HepG2 (cell line): ENCODE data around the gene SERINC5. TPM values are rescaled to one million over a fixed set of nuclear protein-coding genes. Genes with fewer than 3 reads are reported as not detected.

Experiments used
- ATAC-seq: fragments of 200-7000 bp; cut with Tn5 transposase; 3 replicates; pipeline ENCODE4 v1.9.1; 2020; ENCODE audit warnings: mild to moderate bottlenecking, moderate library complexity
- BruUV-seq: library from RNA; stranded (reverse); fragments of 400-500 nt; replicated peaks from 2 replicates; lab custom pipeline; 2021; lab: Mats Ljungman, UMichigan
- CTCF ChIA-PET: fragments of 300-600 bp; formaldehyde crosslinking; extraction: SDS; loops from one replicate; lab custom pipeline; 2021; ENCODE audit warnings: low total read pairs, inconsistent platforms, low intra/inter-chr PET ratio; lab: Yijun Ruan, JAX
- POLR2A ChIA-PET: fragments of 350-600 bp; sonication (Branson Sonifier 250); formaldehyde crosslinking; loops from one replicate; lab custom pipeline; 2020; ENCODE audit warnings: antibody characterized with exemption, inconsistent platforms; lab: Yijun Ruan, JAX
- DNase-seq: peaks from one replicate; pipeline ENCODE4 v3.0.0-alpha.2; 2015; ENCODE audit warnings: low spot score
- FAIRE-seq: peaks from 3 replicates; lab custom pipeline; 2011; peaks lifted over from hg19 to GRCh38; lab: Jason Lieb, UNC
- H2AFZ ChIP-seq: one replicate; pipeline ENCODE4 v1.6.1; 2011; ENCODE audit warnings: low read length, inconsistent platforms
- H3K27ac ChIP-seq: fragments of 300-600 bp; 3 replicates; pipeline ENCODE4 v1.8.0; 2011; ENCODE audit warnings: mixed run types, mild to moderate bottlenecking, mixed read lengths, low read length, inconsistent platforms; ENCODE audit not compliant: insufficient read depth; ENCODE audit errors: extremely low read length
- H3K27me3 ChIP-seq, 2 experiments: fragments of 200-600 bp in 1 of 2; 2 replicates in 1 of 2; 3 replicates in 1 of 2; pipeline versions ENCODE4 v1.6.0 to v1.8.0; 2011; ENCODE audit warnings: low read length in 2 of 2, mild to moderate bottlenecking in 2 of 2, moderate library complexity in 2 of 2, inconsistent platforms in 1 of 2; ENCODE audit not compliant: insufficient read depth in 2 of 2, control insufficient read depth in 1 of 2
- H3K36me3 ChIP-seq, 2 experiments: fragments of 200-600 bp in 1 of 2; replicated peaks in 1 of 2; 2 replicates in 1 of 2; 3 replicates in 1 of 2; pipeline versions ENCODE4 v1.5.1 to v1.8.0; 2011; ENCODE audit warnings: low read length in 2 of 2, inconsistent platforms in 1 of 2; ENCODE audit not compliant: insufficient read depth in 2 of 2, control insufficient read depth in 1 of 2
- H3K4me1 ChIP-seq: 2 replicates; pipeline ENCODE4 v1.5.1; 2012; ENCODE audit warnings: low read length, inconsistent platforms; ENCODE audit not compliant: insufficient read depth
- H3K4me2 ChIP-seq: 2 replicates; pipeline ENCODE4 v1.6.0; 2011; ENCODE audit warnings: low read depth, low read length, inconsistent platforms
- H3K4me3 ChIP-seq, 3 experiments: fragments of 200-600 bp in 1 of 3; sonication (generic), shearing (Covaris generic) in 1 of 3; replicated peaks in 1 of 3; 2 replicates each; pipeline ENCODE4 v1.5.1; 2011 to 2016; ENCODE audit warnings: low read length in 3 of 3, inconsistent platforms in 2 of 3, low read depth in 2 of 3, mild to moderate bottlenecking in 2 of 3, control low read depth in 1 of 3, mixed read lengths in 1 of 3; ENCODE audit not compliant: insufficient read depth in 1 of 3
- H3K79me2 ChIP-seq: one replicate; pipeline ENCODE4 v1.6.1; 2011; ENCODE audit warnings: low read length, inconsistent platforms; ENCODE audit not compliant: insufficient read depth
- H3K9ac ChIP-seq: 2 replicates; pipeline ENCODE4 v1.6.0; 2011; ENCODE audit warnings: mild to moderate bottlenecking, low read depth, low read length, inconsistent platforms; ENCODE audit not compliant: insufficient read depth
- H3K9me3 ChIP-seq: 2 replicates; pipeline ENCODE4 v1.5.1; 2012; ENCODE audit warnings: mild to moderate bottlenecking, low read length
- H4K20me1 ChIP-seq: 2 replicates; pipeline ENCODE4 v1.6.0; 2011; ENCODE audit warnings: inconsistent platforms, mild to moderate bottlenecking, low read length, moderate library complexity; ENCODE audit not compliant: insufficient read depth
- GTF3A ChIP-seq: sonication (generic); formaldehyde crosslinking; conservative IDR thresholded peaks from 2 replicates; pipeline ENCODE4 v1.4.0; 2020; ENCODE audit warnings: mild to moderate bottlenecking, missing genetic modification reagents
- SNAI1 ChIP-seq: sonication (generic); formaldehyde crosslinking; IDR thresholded peaks from 2 replicates; pipeline ENCODE4 v1.5.0; 2020; ENCODE audit warnings: mild to moderate bottlenecking, missing genetic modification reagents, borderline replicate concordance
- STAG1 ChIP-seq: sonication (generic); formaldehyde crosslinking; IDR thresholded peaks from 2 replicates; pipeline ENCODE4 v1.4.0; 2020; ENCODE audit warnings: missing genetic modification reagents
- ZNF263 ChIP-seq: sonication (generic); formaldehyde crosslinking; IDR thresholded peaks from 2 replicates; pipeline ENCODE4 v1.4.0; 2020; ENCODE audit warnings: missing genetic modification reagents
- ZNF446 ChIP-seq: sonication (generic); formaldehyde crosslinking; IDR thresholded peaks from 2 replicates; pipeline ENCODE4 v1.5.0; 2020; ENCODE audit warnings: mild to moderate bottlenecking, missing genetic modification reagents
- ZNF460 ChIP-seq: sonication (generic); formaldehyde crosslinking; IDR thresholded peaks from 2 replicates; pipeline ENCODE4 v1.5.1; 2020; ENCODE audit warnings: missing genetic modification reagents, mild to moderate bottlenecking, borderline replicate concordance
- ZNF605 ChIP-seq: sonication (generic); formaldehyde crosslinking; IDR thresholded peaks from 2 replicates; pipeline ENCODE4 v1.8.0; 2022; ENCODE audit warnings: mild to moderate bottlenecking, missing genetic modification reagents
- WGBS: methylation state at CpG from one replicate; pipeline ENCODE4 v1.1.6; 2017; ENCODE audit warnings: low lambda C conversion rate; 5-methylcytosine and 5-hydroxymethylcytosine counted together
- in situ Hi-C: cut with HindIII; loops from 2 replicates; pipeline ENCODE4 v1.10.0; 2017; ENCODE audit warnings: low pct_unique_long_range_greater_than_20kb; ENCODE audit not compliant: extremely low pct_ligation_motif_present
- intact Hi-C: fragments of 100-400 bp; cut with micrococcal nuclease; formaldehyde crosslinking; loops from one replicate; pipeline ENCODE4 v1.10.0; 2022; ENCODE audit not compliant: unreplicated experiment
- polyA plus RNA-seq, 8 experiments: library from polyadenylated mRNA; depleted of rRNA in 3 of 8; stranded (reverse) in 7 of 8; unstranded in 1 of 8; fragments of >200 nt; fragmentation: Illumina TruSeq in 4 of 8; extraction: Trizol in 4 of 8; gene quantifications; 2 replicates each; pipeline versions ENCODE4 v1.2.1 to v1.2.3, GENCODE V29; 2011 to 2016; ENCODE audit warnings: low read depth in 4 of 8, missing spikeins in 1 of 8, mixed read lengths in 1 of 8; ENCODE audit not compliant: insufficient read depth in 1 of 8
- total RNA-seq, 5 experiments: library from RNA; depleted of rRNA; stranded (reverse); fragments of >200 nt; fragmentation: Illumina TruSeq; extraction: Trizol; gene quantifications; 2 replicates each; pipeline ENCODE4 v1.2.3, GENCODE V29; 2016; ENCODE audit warnings: low read depth in 1 of 5
- TF ChIP-seq, protein P1 (sequence below): sonication (generic); formaldehyde crosslinking; conservative IDR thresholded peaks from 2 replicates; pipeline ENCODE4 v1.8.0; 2022; ENCODE audit warnings: missing genetic modification reagents

SERINC5 gene
- total and polyA plus RNA-seq, 2 of the 13 experiments (the other 11 are each of a cell fraction or from before 2014, with no cell fraction given): 17.3 to 22.8 TPM

DNA sequence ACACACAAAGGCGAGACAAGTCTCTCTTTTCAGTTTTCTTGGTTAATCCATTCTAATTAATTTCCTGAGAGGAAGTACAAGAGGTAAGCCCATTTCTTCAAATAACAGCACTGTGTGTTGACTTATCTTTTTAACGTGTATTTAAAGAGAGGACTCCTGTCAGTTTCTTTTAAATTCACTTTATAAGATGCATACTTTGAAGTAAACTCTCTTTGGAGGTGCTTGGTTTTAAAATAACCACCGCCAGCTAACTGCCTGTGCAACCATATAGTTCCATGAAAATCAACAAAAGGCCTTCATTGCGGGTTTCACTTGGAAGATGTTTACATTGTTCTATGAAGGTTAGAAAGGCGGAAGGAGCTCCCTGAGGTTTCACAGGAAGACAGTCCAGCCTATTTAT is 13.1 kb upstream of the SERINC5 start (continued):
- TF ChIP-seq, protein P1, sequence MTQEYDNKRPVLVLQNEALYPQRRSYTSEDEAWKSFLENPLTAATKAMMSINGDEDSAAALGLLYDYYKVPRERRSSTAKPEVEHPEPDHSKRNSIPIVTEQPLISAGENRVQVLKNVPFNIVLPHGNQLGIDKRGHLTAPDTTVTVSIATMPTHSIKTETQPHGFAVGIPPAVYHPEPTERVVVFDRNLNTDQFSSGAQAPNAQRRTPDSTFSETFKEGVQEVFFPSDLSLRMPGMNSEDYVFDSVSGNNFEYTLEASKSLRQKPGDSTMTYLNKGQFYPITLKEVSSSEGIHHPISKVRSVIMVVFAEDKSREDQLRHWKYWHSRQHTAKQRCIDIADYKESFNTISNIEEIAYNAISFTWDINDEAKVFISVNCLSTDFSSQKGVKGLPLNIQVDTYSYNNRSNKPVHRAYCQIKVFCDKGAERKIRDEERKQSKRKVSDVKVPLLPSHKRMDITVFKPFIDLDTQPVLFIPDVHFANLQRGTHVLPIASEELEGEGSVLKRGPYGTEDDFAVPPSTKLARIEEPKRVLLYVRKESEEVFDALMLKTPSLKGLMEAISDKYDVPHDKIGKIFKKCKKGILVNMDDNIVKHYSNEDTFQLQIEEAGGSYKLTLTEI (CRISPR knock-in tag): no peak
- TF ChIP-seq SNAI1 (CRISPR knock-in tag): no peak
- TF ChIP-seq ZNF605: no peak

DNA sequence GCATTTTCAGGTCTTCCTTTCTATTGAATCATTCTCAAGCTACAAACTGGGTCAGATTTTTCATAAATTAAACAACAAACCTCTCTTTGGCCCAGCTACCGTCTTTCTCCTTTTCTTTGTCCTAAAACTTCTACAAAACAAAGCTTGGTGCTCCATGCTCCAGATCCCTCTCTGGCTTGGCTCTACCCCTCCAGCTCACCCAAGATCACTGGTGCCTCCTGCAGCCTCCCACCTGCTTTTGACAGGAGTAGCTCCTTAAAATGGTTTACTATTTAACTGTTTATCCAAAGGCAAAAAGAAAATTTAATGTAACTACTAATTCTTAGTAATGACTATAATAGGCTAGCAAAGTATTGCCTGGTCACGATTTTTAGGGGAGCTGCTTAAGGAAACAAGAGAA is 10.7 kb upstream of the SERINC5 start:
- DNase-seq: no peak

More for the DNA sequence above, 10.7 kb upstream of the SERINC5 start:
- no peaks in the 10 kb centered on the region for H3K9me3 ChIP-seq
- POLR2A ChIA-PET: interaction anchor here (0.8 to 1.7 kb wide), 3 partner anchors 12 to 19 kb away, joined by 3 to 7 read pairs (median 3); partner anchors contain the start of gene SERINC5
- no peaks in the 10 kb centered on the region for H3K27me3 ChIP-seq
- no TSS peak for BruUV-seq
- H3K27ac ChIP-seq: no peak overlapping the region
- TF ChIP-seq STAG1 (peak; percentile 40), GTF3A (CRISPR knock-in tag) (no peak), ZNF460 (CRISPR knock-in tag) (no peak), ZNF446 (CRISPR knock-in tag) (no peak), ZNF263 (CRISPR knock-in tag) (no peak)
- H3K36me3 ChIP-seq: no peaks in the 10 kb centered on the region
- ATAC-seq: 0 out of 3 replicates have a peak, but pooled peaks have one; percentile 30
- FAIRE-seq: no peak
- H3K4me1 ChIP-seq: peaks cover 6% of the 10 kb centered on the region; the same call in 1 of the 2 replicates
- H2AFZ ChIP-seq: no peak overlapping the region
- no peak overlapping the region for H3K4me3 ChIP-seq
- intact Hi-C loops: no loop called here
- H4K20me1 ChIP-seq: no peaks in the 10 kb centered on the region
- in situ Hi-C loops: no loop called here
- CTCF ChIA-PET: no interaction called here
- no peak overlapping the region for H3K4me2 ChIP-seq
- WGBS: 10% methylated on average over 2 of the region's 2 CpGs
- no peaks in the 10 kb centered on the region for H3K79me2 ChIP-seq
- H3K9ac ChIP-seq: no peak overlapping the region
